ENCODE data around the gene LRRC14B. TPM values are rescaled to one million over a fixed set of nuclear protein-coding genes. Genes with fewer than 3 reads are reported as not detected.

The LRRC14B gene
- total and polyA plus RNA-seq, 2 experiments from 2014 or later, result not detected

GRCh38 chr5:169071-169727 lies 22.1 kb upstream of the LRRC14B start (continued):
- TF ChIP-seq ETS1 (IDR thresholded peaks at IDR 0.05) (no peak), CTCF (conservative IDR thresholded peaks at IDR 0.05; ENCODE audit: low read depth in 2 of 2) (no peak)

DNA sequence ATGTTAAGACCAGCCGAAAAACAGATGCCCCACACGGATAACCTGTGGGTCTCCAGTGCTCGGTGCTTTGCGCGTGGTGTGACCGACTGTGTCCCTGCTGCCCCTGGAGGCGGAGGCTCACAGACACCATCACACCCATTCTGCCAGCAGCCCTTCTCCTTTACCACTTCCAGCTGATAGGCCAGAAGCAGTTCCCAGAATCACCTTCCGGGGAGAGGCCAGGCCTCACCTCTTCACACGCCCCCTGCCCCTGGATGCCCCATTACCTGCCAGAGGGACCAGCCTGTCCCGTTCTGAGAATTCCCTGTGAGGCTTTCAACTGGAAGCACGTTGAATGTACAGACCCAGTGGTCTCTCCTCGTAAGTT lies 21.6 kb upstream of the LRRC14B start:
- H4K20me1 ChIP-seq (replicated peaks; ENCODE audit: insufficient read depth), result no peaks in the 10 kb centered on the region; the same call in 1 of the 2 replicates
- H3K36me3 Mint-ChIP-seq (ENCODE audit: low read depth), result peaks cover 36% of the 10 kb centered on the region
- H3K4me1 ChIP-seq (ENCODE audit: insufficient read depth), result no peaks in the 10 kb centered on the region
- peaks cover 6% of the 10 kb centered on the region for H3K9me3 Mint-ChIP-seq
- H3K4me2 ChIP-seq, result no peak overlapping the region
- TF ChIP-seq ETS1 (IDR thresholded peaks at IDR 0.05), result no peak
- no peaks in the 10 kb centered on the region for H3F3A ChIP-seq (replicated peaks; ENCODE audit: low read depth)
- no peak overlapping the region for H3K27ac ChIP-seq (ENCODE audit: low read depth)
- no peak overlapping the region for H3K27ac Mint-ChIP-seq
- ATAC-seq (peak; percentile 28), DNase-seq (ENCODE audit: low spot score) (no peak)
- no peaks in the 10 kb centered on the region for H3K27me3 ChIP-seq (ENCODE audit: insufficient read depth)
- no peaks in the 10 kb centered on the region for H3K9me2 ChIP-seq (ENCODE audit: insufficient read depth)
- H2AFZ ChIP-seq, result no peak overlapping the region
- H3K4me3 ChIP-seq, result no peak overlapping the region
- no peak overlapping the region for H3K4me3 Mint-ChIP-seq
- no peaks in the 10 kb centered on the region for H3K79me2 ChIP-seq (replicated peaks; ENCODE audit: insufficient read depth)
- H3K4me1 Mint-ChIP-seq, result peaks cover 5% of the 10 kb centered on the region; the same call in 1 of the 3 replicates
- H3K36me3 ChIP-seq (ENCODE audit: insufficient read depth), result no peaks in the 10 kb centered on the region
- peaks cover 13% of the 10 kb centered on the region for H3K27me3 Mint-ChIP-seq (ENCODE audit: insufficient read depth, low read depth, poor library complexity)

DNA sequence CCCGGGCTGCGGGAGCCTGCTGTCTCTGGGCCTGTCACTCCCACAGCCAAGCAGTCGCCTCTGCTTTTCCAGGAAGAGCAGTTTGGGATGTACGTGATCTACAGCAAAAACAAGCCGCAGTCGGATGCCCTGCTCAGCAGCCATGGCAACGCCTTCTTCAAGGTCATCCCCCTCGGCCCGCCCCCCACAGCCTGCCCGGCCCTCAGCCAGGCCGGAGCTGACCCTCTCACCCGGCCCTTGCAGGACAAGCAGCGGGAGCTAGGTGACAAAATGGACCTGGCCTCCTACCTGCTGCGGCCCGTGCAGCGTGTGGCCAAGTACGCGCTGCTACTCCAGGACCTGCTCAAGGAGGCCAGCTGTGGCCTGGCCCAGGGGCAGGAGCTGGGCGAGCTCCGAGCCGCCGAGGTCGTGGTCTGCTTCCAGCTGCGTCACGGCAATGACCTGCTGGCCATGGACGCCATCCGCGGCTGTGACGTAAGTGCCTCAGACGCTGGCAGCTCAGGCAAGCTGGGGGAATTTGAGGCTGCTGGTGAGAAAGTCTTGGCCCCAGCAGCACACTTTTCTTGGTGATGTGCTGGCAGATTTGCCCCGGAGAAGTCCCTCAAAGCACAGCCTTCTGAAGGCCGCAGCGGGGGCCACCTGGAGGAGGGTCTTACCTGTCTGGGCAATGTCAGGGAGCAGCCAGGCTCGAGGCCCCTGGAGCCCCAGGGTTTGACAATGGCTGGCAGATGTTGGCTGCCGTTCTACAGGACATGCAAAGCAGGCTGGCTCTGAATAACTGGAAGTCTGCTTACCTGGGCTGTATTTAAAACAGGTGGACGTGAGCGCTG lies 20.1 kb upstream of the LRRC14B start:
- DNase-seq (ENCODE audit: low spot score), result no peak
- no peak for TF ChIP-seq EZH2phosphoT487 (IDR thresholded peaks at IDR 0.05; ENCODE audit: unreplicated experiment)
- no peak for TF ChIP-seq JUNB (IDR thresholded peaks at IDR 0.05; ENCODE audit: unreplicated experiment)
- TF ChIP-seq STAT1 (IDR thresholded peaks at IDR 0.05; ENCODE audit: unreplicated experiment), result no peak
- no peak for TF ChIP-seq ETS1 (IDR thresholded peaks at IDR 0.05)
- no peak for TF ChIP-seq CREB1 (CRISPR knock-in tag; IDR thresholded peaks at IDR 0.05; ENCODE audit: low read depth)
- TF ChIP-seq ZNF114 (CRISPR knock-in tag; IDR thresholded peaks at IDR 0.05), result no peak

More for the DNA sequence above, 20.1 kb upstream of the LRRC14B start:
- no peaks in the 10 kb centered on the region for H3K27me3 ChIP-seq (ENCODE audit: insufficient read depth)
- H4K20me1 ChIP-seq (replicated peaks; ENCODE audit: insufficient read depth), result no peaks in the 10 kb centered on the region; the same call in 1 of the 2 replicates
- H2AFZ ChIP-seq, result no peak overlapping the region
- no peak overlapping the region for H3K4me3 ChIP-seq
- H3K27me3 Mint-ChIP-seq (ENCODE audit: insufficient read depth, low read depth, poor library complexity), result peaks cover 13% of the 10 kb centered on the region
- peaks cover 5% of the 10 kb centered on the region; the same call in 1 of the 3 replicates for H3K4me1 Mint-ChIP-seq
- H3K36me3 Mint-ChIP-seq (ENCODE audit: low read depth), result peaks cover 32% of the 10 kb centered on the region
- H3K9me3 Mint-ChIP-seq, result peaks cover 3% of the 10 kb centered on the region; the same call in 2 of the 3 replicates
- H3K4me3 Mint-ChIP-seq, result no peak overlapping the region
- no peak overlapping the region for H3K27ac Mint-ChIP-seq
- H3K9me2 ChIP-seq (ENCODE audit: insufficient read depth), result no peaks in the 10 kb centered on the region
- H3F3A ChIP-seq (replicated peaks; ENCODE audit: low read depth), result no peaks in the 10 kb centered on the region
- H3K27ac ChIP-seq (ENCODE audit: low read depth), result no peak overlapping the region
- no peak for ATAC-seq
- H3K4me1 ChIP-seq (ENCODE audit: insufficient read depth), result no peaks in the 10 kb centered on the region
- H3K79me2 ChIP-seq (replicated peaks; ENCODE audit: insufficient read depth), result no peaks in the 10 kb centered on the region
- H3K4me2 ChIP-seq, result no peak overlapping the region
- no peaks in the 10 kb centered on the region for H3K36me3 ChIP-seq (ENCODE audit: insufficient read depth)

Measured in GM23338 (cell line).